GM19193 (cell line): ENCODE data around the gene DIS3L2.

ENCODE experiments used
- POLR2A ChIP-seq: IDR thresholded peaks from 4 replicates; pipeline ENCODE4 v1.6.1; 2011; ENCODE audit not compliant: insufficient read depth, insufficient read length; ENCODE audit errors: extremely low read depth

Gene DIS3L2

DNA sequence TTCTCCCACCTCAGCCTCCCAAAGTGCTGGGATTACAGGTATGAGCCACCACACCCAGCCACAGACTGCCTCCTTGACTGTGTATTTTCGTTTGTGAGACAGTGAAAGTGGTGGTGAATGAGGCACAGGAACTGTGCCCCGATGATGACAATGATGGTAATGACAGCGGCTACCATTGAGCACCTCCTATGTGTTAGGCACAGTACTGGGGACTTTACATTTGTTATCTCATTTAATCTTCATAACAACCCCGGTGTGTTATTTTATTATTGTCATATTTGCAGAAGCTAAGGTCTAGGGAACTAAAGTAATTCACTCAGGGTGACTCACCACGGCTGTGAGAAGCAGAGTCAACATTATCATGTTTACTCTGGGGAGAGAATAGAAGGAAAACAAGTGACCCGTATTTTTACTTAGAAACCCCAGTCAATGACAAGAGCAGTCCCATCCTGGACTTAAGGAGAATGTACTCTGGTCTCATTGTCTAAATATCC is 339.4 kb downstream of the DIS3L2 start:
- no peak for TF ChIP-seq POLR2A

DNA sequence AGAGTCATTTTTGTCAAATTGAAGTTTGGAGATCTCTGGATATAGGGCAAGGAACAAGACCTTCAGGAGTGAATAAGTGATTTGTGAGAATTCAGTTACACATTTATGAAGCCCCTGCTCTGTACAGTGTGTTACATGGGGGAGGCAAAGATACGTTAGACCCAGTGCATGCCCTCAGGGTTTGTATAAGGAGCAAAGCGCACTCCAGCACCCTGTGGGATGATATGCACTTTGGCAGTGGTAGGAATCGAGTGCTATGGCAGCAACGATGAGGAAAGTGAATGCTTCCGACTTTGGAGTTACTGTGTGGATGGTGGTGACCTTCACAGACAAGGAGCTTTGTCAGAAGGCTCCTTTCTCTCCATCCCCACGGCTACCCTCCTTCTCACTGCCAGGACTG is 342.7 kb downstream of the DIS3L2 start:
- no peak for TF ChIP-seq POLR2A

DNA sequence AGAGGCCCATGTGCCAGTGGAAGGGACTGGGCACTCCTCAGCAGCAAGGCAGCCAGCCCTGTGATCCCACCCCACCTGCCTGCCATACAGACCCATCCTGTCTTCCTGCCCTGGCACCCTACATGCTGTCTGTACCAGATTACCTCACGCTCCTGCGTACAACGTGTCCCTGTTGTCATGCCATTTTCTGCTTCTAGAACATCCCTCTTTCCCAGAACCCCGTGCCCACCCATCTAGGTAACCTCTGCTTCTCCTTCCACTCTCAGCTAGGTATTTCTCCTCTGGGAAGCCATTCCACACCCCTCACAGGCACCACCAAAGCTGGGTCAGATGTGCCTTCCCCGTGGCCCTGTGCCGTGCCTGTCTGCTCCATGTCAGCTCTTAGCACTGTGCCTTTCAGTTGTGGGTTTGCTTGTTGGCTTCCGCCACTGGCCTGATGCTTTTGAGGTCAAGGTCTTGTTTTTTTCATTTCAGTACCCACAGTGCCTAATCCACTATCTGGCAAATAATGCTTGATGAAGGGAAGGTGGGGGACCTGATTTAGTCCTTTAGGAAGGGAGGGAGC is 345.3 kb downstream of the DIS3L2 start:
- TF ChIP-seq POLR2A, result no peak

DNA sequence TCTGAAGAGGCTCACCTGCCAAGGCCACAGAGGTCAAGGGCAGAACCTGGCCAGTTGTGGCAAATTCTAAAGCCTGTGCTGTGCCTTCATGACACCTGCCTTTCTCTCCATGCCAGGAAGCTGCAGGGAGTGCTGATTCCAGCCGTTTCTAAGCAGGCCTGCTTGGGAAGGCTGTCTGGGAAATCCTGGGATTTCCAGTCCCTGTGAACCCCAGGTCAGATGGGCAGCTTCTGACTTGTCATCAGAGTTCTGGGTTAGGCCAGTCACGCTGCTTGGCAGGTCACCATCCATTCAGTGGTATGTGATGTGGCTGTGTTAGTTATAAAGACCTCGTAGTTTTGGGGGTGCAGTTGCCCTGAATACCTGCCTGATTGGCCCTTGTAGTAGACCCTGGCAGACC is 346.3 kb downstream of the DIS3L2 start:
- TF ChIP-seq POLR2A, result no peak

DNA sequence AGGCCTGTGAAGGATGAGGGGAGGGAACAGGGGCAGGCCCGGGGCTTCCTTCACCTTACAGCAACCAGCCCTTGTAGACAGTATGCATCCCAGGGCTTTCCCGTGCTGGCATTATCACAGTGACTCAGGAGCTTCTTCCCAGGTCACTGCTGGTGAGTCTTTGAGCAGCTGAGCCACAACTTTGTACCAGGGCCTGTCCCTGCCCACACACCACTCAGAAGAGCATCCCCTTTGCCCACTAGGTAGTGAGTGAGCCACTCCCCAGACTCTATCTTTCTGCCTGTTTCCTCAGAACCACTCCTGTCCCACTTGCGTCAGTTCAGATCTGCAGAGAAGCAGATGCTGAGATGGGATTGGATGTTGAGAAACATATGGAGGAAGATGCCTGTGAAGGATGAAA is 347.5 kb downstream of the DIS3L2 start:
- TF ChIP-seq POLR2A, result no peak

DNA sequence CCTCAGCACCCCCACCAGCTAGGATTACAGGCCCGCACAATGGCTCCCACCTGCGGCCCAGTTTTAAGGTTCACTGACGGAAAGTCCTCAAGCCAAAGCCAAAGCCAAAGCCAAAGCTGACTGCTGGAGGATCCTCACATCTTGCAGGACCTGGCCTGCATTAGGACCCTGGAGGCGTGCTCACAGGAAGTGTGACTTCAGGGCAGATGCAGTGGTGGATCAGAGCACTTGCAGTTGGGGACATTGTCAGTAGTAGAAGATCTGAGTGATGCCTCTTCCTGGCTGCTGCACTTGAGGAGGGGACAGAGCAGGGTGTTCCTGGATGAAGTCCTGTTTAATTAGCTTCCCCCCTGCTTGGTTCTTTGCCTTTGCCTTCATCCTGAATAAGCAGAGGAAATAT is 348.1 kb downstream of the DIS3L2 start:
- no peak for TF ChIP-seq POLR2A

DNA sequence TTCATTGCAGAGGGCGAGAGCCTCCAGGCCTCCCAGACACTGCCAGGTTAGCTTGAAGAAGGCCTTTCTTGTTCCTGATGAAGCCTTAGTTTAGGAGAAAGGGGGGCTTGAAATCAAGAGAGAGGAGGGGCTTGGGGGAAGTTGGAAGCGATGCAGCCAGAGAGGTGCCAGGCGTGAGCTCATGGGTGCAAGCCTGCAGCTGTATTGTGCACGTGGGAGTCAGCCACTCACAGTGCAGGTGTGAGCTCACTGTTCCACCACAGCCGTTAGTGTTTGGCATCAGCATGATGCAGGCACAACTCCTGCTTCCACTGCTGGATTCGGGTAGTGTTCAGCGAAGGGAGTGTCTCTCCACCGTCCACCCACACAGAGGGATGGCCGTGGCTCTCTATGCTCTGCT is 348.6 kb downstream of the DIS3L2 start:
- TF ChIP-seq POLR2A, result no peak

DNA sequence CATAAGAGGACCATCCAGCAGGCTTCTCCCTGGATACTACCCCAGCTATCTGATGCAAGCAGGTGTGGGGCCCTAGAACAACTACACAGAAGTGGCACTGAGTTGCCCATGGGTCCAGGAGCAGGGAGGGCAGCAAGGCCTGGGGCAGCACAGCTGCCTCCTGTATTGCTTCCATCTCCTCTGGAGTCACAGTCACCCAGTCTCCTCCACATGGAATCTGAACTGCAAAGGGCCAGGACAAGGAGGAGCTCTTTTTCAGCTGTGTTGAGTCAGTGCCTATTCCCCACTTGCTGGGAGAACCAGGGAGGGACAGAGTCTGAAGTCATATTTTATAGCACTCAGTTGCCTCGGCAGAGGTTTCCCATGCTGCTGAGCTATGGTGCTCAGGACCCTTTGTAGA is 349.2 kb downstream of the DIS3L2 start:
- TF ChIP-seq POLR2A, result no peak

DNA sequence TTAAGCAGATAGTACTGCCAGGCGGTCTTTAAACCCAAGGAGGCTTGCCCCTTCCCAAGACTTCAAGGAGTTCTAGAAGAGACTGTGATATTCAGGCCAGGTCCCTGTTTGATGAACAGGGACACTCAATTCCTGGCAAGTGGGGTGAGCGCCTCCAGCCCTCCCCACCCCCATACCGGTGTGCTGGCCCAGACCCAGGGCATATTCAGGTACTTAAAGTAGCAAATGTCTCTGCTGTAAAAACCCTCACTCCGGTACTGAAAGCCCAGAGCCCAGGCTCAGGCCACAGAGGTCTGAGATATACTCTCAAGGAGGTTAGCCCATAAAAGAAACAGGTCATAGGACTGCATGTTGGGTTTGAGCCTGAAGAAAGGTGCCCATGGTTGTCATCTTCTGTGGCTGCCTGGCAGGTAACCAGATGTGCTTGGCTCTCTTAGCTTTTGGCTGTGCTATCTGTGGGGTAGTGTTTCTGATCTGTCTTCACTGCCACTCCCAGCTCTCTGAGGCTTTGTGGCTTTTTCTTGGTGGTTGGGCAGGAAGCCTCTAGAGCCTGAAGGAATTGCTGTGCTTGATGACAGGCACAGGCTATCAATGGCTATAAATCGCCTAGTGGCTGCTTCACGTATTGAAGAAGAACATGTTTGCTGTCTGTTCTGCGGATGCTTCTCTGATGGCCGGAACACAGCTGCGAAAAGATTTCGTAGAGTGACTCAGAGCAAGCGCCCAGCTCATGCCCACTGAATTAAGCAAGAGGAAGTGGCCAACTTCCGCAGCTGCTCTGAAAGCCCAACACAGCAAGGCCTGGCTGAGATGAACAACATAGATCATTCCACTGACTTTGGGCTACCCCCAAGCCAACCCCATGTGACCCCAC is 353.8 kb downstream of the DIS3L2 start:
- TF ChIP-seq POLR2A, result no peak

DNA sequence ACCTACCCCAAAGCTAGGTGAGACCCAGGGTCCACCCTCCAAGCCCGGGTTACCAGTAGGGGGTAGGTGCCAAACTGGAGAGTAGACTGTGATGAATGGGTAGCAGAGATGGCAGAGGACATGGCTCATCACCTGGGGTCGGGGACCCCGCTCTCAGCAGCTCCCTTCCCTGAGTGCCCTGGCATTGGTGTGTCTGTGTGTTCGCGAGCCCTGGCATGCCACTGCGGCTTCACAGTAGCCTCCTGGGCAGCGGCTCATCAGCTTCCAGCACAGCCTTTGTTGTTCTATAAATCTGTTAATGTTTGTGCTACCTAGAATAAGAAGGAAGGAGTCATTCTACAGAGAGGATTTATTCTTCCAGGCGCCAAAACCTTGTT is 354.4 kb downstream of the DIS3L2 start:
- TF ChIP-seq POLR2A, result no peak

DNA sequence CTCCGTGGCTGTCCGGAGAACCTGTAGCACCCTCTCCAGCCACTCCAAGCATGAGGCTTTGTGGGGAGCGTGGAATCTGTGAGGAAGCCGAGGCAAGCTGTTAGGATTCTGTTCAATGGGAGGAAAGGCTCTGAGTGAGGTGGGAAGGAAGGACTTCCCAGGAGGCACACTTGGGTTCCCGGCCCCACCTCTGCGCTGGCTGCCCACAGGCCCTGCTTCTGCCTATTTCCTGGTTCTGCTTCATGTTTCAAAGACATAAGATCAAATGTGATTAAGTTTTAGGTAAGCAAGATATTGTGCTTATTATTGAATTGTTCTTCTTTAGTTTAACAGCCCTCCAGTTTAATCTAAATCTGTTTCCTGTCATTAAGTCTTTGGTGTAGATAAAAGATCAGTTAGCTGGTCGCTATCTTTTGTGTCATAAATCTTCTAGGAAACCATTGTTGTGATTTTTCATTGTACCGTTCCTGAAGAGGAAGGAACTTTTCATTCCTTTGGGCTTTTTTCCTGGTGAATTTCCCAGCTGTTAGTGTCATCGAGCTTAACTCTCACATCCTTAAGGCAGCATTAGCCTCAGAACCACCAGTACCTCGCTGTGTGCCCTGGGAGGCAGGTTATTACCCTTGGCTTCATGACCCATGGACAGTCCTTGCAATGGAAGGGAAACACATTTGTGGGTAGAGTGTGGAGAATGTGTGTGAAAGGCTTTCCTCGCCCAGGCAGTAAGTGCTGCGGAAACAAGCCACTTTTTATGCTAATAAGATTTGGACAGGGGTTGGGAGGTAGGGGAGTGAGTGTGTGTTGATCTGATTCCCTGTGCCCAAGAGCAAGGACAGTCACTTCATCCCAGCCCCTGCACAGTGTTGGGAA is 355.2 kb downstream of the DIS3L2 start:
- TF ChIP-seq POLR2A, result no peak

DNA sequence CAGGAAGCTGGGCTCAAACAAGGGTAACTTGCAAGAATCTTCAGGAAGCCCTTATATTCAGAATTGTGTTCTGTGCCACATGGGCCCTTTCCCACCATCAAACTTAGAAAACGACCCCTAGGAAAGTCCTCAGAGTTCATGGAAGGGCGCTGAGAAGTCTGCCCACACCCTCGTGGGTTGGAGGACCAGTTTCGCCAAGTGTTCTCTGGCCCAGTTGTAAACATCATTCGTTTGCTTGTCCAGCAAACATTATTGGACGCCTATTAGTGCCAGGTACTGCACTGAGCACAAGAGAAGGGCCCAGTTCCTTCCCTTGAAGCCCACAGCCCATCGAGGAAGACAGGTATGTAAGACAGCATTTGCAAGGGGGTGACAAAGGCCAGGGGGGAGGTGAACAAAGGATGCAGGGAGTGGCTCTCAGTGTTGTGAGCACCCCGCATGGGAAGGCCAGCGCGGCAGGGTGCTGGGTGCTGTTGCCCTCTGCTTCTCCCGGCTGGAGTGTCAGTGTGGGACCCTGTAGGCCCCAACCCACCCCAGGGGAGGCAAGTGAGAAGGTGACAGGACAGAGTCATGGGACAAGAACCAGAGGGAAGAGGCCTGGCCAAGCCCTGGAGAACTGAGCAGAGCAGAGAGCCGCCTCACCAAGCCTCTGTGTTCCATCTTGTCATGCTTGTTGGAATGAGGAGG is 356.8 kb downstream of the DIS3L2 start:
- TF ChIP-seq POLR2A, result no peak

DNA sequence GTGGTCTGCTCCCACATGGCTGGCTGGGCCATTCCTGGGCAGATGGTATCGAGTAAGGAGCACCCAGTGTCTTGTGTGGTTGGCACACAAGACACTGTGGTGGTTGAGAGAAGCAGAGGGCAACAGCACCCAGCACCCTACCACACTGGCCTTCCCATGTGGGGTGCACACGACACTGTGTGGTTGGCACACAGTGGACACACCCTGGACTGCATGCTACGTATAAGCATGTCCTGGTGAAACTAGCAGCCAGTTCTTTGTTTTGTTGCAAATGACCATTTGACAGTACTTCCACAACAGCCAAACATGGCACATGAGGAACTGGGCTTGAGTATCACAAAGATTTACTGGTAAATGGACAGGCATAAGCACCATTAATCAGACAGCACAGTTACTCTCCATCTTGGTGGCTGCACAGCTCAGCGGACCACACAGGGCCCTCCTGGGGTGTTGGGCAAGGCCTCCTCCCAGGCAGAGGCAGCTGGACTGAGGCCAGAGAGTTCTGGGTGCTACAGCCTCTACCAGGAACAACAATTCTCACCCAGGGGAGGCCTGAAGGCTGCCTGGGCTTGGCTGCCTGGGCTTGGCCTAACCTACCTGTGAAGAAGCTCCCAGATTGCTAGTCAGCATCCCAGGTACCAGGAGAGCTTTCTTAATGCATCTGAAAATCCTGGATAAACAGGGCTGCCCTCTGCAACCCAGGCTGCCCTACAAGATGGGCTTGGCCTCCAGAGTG is 357.7 kb downstream of the DIS3L2 start:
- TF ChIP-seq POLR2A, result no peak

DNA sequence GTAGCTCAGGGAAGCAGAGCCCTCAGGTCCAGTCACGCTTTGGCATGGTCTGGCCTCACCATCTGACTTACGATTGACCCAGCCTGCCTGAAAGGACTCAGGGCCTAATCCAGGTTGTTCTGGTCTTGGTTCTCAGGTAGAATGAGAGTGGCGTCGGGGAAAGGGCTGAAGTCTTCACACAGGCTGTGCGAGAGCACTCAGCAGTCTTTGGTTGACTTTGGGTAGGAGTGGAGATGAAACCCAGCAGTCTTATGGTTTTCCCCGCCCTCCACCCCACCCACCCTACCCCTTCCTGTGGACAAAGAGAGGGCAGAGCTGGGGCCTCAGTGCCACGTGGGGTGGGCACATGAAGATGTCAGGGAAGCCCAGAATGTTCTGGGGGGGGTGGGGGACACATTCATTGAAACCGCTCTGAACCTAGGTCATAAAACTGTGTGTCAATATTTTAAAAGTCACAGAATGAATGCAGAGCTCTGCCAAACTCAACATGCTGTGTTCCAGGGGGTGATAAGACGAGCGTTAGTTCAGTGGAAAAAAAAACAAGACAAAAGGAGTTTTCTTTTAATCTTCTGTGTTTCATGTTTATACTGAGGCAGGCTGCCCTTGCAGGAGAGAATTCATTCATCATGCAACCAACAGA is 358.4 kb downstream of the DIS3L2 start:
- no peak for TF ChIP-seq POLR2A
